ENCODE data around the gene NEURL1.

- TF ChIP-seq CTCF (IDR thresholded peaks at IDR 0.05; ENCODE audit: low read depth, low read length) (no peak), POLR2A (IDR thresholded peaks at IDR 0.05; ENCODE audit: extremely low read depth, insufficient read length) (no peak)
These were observed 107.6 kb downstream of the NEURL1 start for GRCh38 chr10:103600956-103601569.

All from NB4 (cell line).